GM19397 (cell line): Measurements from ENCODE around the gene CDK11A.
"Not testable (repeated sequence)": the region's sequence is repeated elsewhere in the genome, so short reads cannot be mapped to it uniquely, and the experiment has no call there.

Source experiments
- ATAC-seq: cut with Tn5 transposase; IDR thresholded peaks from one replicate; pipeline ENCODE4 v1.9.1; 2021; ENCODE audit warnings: mild to moderate bottlenecking, moderate library complexity; ENCODE audit not compliant: unreplicated experiment

Gene CDK11A

DNA sequence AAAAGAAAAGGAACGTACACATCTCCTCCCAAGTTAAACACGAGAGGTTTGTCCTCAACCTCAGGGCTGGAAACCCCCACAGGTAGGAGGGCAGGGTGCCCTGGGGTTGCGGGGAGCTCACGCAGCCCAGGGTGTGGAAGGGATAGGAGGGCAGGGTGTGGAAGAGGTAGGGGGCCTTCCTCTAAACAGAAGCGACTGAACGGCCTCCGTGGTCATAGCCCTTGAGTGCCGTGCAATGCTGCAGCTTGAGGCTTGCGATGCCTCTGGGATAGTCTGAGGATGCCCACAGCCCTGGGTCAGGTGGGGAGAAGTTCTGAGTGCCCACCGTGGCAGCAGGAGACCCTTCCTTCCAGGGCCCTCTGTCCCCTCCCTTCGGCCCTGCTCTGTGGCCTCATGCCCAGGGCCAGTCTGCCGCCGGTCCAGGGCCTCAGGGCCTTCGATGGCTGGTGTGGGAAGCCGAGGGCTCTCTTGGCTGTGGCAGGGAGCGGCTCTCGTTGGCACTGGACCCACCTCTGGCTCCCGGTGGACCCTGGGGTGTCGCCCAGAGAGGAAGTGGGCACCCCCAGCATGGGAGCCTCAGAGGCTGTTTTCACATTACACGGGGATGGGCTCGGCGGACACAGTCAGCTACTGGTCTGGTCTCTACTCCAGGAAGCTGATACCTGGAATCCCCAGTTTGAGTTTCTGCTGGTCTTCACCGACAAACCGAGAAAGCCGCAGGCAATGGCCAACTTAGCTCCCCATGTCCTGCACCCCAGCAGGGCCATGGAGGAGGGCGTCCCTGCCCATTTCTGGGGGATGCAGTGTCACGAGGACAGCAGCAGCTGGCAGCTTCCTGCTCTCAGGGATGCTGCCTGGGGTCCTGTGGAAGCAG, 59.0 kb downstream of the CDK11A start:
- no peak for ATAC-seq

DNA sequence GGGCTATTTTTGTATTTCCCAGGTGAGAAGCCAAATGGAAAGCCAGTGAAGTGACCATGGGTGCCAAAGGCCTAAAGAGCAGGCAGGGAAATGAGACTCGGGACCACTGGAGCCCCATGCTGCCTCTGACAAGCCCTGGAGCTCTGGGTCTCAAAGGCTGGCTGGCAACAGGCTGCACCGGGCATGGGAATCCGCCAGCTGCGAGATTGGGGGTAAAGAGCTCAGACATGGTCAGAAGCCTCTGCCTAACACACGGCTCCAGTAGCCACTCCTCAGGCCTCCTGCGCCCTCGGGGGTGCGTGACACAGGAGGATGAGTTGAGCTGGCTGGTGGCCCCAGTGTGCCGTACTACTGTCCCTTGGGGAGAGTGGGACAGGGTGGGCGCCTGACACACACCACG, 59.8 kb downstream of the CDK11A start:
- ATAC-seq, result not testable (repeated sequence)

DNA sequence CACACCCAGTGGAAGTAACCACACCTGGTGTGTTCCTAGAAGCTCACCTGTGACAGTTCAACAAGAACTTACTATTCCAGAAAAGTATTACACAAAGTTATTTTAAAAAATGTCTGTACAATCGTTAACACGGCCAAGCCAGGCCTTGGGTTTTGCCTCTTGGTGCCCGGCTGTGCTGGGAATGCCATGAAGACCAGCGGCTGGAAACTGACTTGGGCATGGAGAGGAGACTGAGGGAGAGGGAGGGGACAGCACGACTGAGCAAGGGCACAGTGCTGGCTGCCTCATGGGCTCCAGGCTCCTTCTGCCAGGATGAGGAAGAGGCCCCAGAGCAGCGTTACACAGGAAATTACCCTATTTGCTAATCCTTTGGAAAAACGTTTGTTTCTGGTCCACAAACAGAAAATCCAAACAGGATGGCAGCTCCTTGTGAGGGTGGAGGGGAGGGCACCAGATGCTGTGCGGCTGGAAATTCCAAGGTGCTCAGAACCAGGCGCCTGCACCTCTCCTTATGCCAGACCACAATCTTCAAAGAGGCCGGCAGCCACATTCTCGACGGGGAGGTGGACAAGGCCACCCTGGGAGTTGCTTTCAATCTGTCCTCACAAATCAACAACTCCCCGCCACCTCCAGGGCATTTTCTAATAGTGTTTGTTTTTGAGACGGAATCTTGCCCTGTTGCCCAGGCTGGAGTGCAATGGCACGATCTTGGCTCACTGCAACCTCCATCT, 61.2 kb downstream of the CDK11A start:
- not testable (repeated sequence) for ATAC-seq

DNA sequence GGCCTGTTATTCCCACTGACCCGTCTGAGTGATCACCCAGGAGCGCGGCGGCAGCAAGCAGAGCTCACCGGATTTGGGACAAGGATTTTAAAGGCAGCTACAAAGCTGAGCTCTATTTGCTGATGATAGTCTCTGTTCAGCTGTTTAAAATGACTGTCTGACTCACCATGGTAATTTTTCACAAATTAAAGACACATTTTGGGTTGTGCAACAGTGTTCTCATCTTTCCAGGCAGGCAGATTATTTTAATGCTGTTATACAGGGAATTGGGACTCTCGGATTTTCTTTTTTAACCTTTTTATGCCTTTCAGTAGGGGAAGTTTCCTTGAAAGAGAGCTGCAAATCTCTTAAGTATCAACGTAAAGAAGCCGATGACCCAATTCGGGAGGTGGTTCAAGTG, 61.8 kb downstream of the CDK11A start:
- ATAC-seq, result not testable (repeated sequence)

DNA sequence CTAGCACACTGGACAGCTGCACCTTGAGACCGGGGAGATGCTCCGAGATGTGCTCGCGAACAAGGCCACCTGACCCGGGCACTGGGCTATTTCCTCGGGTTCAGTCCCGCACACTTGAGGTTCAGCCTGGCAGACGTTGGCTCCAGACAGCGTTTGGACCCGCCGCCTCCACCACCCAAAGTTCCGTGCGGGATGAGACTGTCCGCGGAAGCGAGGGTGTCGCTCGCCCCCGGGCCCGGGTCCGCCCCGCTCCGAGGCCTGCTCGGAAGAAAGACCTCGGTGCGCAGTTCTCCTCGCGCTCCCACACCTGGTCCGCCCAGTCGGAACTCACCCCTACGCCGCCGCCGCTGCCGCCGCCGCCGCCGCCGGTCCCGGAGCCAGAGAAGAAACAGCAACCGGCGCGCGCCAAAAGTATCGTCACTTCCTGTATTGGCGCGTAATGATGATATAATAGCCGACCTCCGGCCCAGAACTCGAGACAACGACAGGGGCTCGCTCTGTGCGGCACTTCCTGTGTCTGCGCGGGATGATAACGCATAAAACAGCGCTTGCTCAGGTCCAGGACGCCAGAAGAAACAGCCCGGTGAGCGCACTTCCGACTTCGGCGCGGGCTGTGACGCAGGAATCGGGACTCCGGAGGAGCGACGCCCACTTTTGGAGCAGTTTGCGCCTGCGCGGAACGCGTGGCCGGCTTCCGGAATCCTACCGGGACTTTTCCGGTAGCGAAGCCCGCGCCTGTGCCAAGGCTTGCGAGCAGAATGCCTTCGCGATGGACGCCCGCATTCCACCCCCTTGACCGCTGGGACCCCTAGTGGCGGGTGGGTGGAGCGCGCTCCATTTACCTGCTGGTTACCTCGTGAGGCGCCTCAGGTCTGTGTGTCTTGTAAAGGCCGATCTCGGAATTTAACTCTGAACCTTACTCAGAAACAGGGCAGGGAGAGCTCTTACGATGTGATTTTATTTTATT, 65.3 kb downstream of the CDK11A start, which contains the start of gene CDK11B:
Gene CDK11B (minus strand): TSS at position 422 of the 967 bp plus-strand sequence. CDS start 1,519 bp downstream, outside the sequence.
- peak; percentile 87 for ATAC-seq
